ENCODE data around the gene FGF7. TPM values are rescaled to one million over a fixed set of nuclear protein-coding genes. Genes with fewer than 3 reads are reported as not detected.

FGF7 gene, protein sequence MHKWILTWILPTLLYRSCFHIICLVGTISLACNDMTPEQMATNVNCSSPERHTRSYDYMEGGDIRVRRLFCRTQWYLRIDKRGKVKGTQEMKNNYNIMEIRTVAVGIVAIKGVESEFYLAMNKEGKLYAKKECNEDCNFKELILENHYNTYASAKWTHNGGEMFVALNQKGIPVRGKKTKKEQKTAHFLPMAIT
- total RNA-seq = 0.24 TPM in 1 of 2 replicates, not detected in the other
- long read RNA-seq = 0 reads

DNA sequence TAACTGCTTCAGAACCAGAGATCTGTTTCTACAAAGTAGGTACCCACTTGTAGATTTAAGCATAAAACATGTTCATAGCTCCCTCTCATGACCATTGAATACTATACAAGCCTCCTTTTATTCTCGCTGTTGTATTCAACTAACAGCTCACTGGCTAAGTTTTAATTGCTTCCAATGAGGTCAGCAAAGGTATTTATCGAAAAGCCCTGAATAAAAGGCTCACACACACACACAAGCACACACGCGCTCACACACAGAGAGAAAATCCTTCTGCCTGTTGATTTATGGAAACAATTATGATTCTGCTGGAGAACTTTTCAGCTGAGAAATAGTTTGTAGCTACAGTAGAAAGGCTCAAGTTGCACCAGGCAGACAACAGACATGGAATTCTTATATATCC lies at the start of gene FGF7:
TSS of gene FGF7 (plus strand) at position 222 of the 400 bp plus-strand sequence. CDS start 1,056 bp downstream, outside the sequence.
- Mint-ChIP-seq H3K9me3 (ENCODE audit: low read depth) (no peaks in the 10 kb centered on the region), H3K4me1 (ENCODE audit: low read depth) (peaks cover 1% of the 10 kb centered on the region), H3K4me3 (ENCODE audit: low read depth) (no peak within 1 kb of the TSS), H3K27me3 (no peaks in the 10 kb centered on the region), H3K36me3 (ENCODE audit: insufficient read depth) (no peaks in the 10 kb centered on the region), H3K27ac (no peak within 1 kb of the TSS)
- no peak for DNase-seq (ENCODE audit: low spot score, unreplicated experiment)
- no peak for TF ChIP-seq CTCF (IDR thresholded peaks at IDR 0.05; ENCODE audit: unreplicated experiment)

- DNase-seq (ENCODE audit: low spot score, unreplicated experiment) = no peak
- Mint-ChIP-seq H3K4me1 (ENCODE audit: low read depth) (peaks cover 2% of the 10 kb centered on the region), H3K27ac (no peak overlapping the region), H3K9me3 (ENCODE audit: low read depth) (no peaks in the 10 kb centered on the region), H3K36me3 (ENCODE audit: insufficient read depth) (no peaks in the 10 kb centered on the region), H3K4me3 (ENCODE audit: low read depth) (no peak overlapping the region), H3K27me3 (no peaks in the 10 kb centered on the region)
- no peak for TF ChIP-seq CTCF (IDR thresholded peaks at IDR 0.05; ENCODE audit: unreplicated experiment)
Observed at GRCh38 chr15:49379996-49380395, 43.0 kb upstream of the FGF7 start.

DNA sequence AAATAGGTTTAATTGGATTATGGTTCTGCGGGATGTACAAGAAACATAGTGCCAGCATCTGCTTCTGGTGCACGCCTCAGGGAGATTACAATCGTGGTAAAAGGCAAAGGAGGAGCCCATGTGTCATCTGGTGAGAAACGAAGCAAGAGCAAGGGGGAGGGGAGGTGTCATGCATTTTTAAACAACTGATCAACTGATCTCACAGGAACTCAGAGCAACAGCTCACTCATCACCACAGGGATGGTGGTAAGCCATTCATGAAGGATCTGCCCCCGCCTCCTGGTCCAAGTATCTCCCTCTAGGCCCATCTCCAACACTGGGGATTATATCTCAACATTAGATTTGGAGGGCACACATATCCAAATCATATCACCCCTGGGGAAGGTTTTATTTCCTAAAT lies 42.1 kb upstream of the FGF7 start:
- H3K36me3 Mint-ChIP-seq (ENCODE audit: insufficient read depth) = no peaks in the 10 kb centered on the region
- H3K27me3 Mint-ChIP-seq = no peaks in the 10 kb centered on the region
- no peak overlapping the region for H3K4me3 Mint-ChIP-seq (ENCODE audit: low read depth)
- no peak overlapping the region for H3K27ac Mint-ChIP-seq
- DNase-seq (ENCODE audit: low spot score, unreplicated experiment) = no peak
- H3K9me3 Mint-ChIP-seq (ENCODE audit: low read depth) = no peaks in the 10 kb centered on the region
- peaks cover 2% of the 10 kb centered on the region for H3K4me1 Mint-ChIP-seq (ENCODE audit: low read depth)
- TF ChIP-seq CTCF (IDR thresholded peaks at IDR 0.05; ENCODE audit: unreplicated experiment) = no peak

GRCh38 chr15:49382394-49382793 lies 40.6 kb upstream of the FGF7 start:
- DNase-seq (ENCODE audit: low spot score, unreplicated experiment) = no peak
- no peak overlapping the region for H3K4me3 Mint-ChIP-seq (ENCODE audit: low read depth)
- no peaks in the 10 kb centered on the region for H3K27me3 Mint-ChIP-seq
- peaks cover 4% of the 10 kb centered on the region for H3K9me3 Mint-ChIP-seq (ENCODE audit: low read depth)
- H3K36me3 Mint-ChIP-seq (ENCODE audit: insufficient read depth) = no peaks in the 10 kb centered on the region
- H3K4me1 Mint-ChIP-seq (ENCODE audit: low read depth) = no peaks in the 10 kb centered on the region
- no peak overlapping the region for H3K27ac Mint-ChIP-seq
- no peak for TF ChIP-seq CTCF (IDR thresholded peaks at IDR 0.05; ENCODE audit: unreplicated experiment)

GRCh38 chr15:49383266-49383665 lies 39.8 kb upstream of the FGF7 start:
- no peaks in the 10 kb centered on the region for H3K36me3 Mint-ChIP-seq (ENCODE audit: insufficient read depth)
- TF ChIP-seq CTCF (IDR thresholded peaks at IDR 0.05; ENCODE audit: unreplicated experiment) = no peak
- H3K4me1 Mint-ChIP-seq (ENCODE audit: low read depth) = no peaks in the 10 kb centered on the region
- no peak for DNase-seq (ENCODE audit: low spot score, unreplicated experiment)
- no peak overlapping the region for H3K4me3 Mint-ChIP-seq (ENCODE audit: low read depth)
- no peaks in the 10 kb centered on the region for H3K27me3 Mint-ChIP-seq
- H3K27ac Mint-ChIP-seq = no peak overlapping the region
- peaks cover 8% of the 10 kb centered on the region for H3K9me3 Mint-ChIP-seq (ENCODE audit: low read depth)
